Vagina (tissue), 2 donors: ENCODE measurements around the gene EPHA3. TPM values are rescaled to one million over a fixed set of nuclear protein-coding genes. Genes with fewer than 3 reads are reported as not detected.

Experiments
- DNase-seq, 2 donors: peaks; one replicate each; pipeline ENCODE4 v3.0.0-alpha.2; 2017; ENCODE audit errors: extremely low spot score in 2 of 2
- H3K27ac ChIP-seq: fragments of 200-600 bp; sonication (generic); one replicate; pipeline ENCODE4 v1.5.1; 2019
- H3K27me3 ChIP-seq: fragments of 200-600 bp; sonication (generic); one replicate; pipeline ENCODE4 v1.5.1; 2019
- H3K36me3 ChIP-seq, 2 donors: fragments of 200-600 bp; sonication (generic); one replicate each; pipeline ENCODE4 v1.5.1; 2017 to 2019
- H3K4me1 ChIP-seq: fragments of 200-600 bp; sonication (generic); one replicate; pipeline ENCODE4 v1.5.1; 2019
- H3K4me3 ChIP-seq, 2 donors: fragments of 200-600 bp; sonication (generic); 1 replicate in 1 of 2; 2 replicates in 1 of 2; pipeline ENCODE4 v1.5.1; 2016 to 2019
- H3K9me3 ChIP-seq: fragments of 200-600 bp; sonication (generic); one replicate; pipeline ENCODE4 v1.5.1; 2019
- CTCF ChIP-seq, 3 experiments: fragments of 450-650 bp in 2 of 3; fragments of 200-600 bp in 1 of 3; sonication (generic) in 1 of 3; IDR thresholded peaks; one replicate each; pipeline ENCODE4 v1.5.1; 2017 to 2019; ENCODE audit warnings: antibody characterized with exemption in 3 of 3, mild to moderate bottlenecking in 2 of 3, moderate library complexity in 2 of 3
- POLR2A ChIP-seq, 2 donors: fragments of 450-650 bp; IDR thresholded peaks; one replicate each; pipeline ENCODE4 v1.6.1; 2017; ENCODE audit warnings: antibody characterized with exemption in 2 of 2, mild to moderate bottlenecking in 2 of 2, moderate library complexity in 2 of 2
- POLR2AphosphoS5 ChIP-seq, 2 donors: sonication (generic); formaldehyde crosslinking; IDR thresholded peaks; one replicate each; pipeline ENCODE4 v1.9.0; 2017; ENCODE audit warnings: antibody characterized with exemption in 2 of 2, mild to moderate bottlenecking in 2 of 2, low read depth in 1 of 2; ENCODE audit not compliant: insufficient read depth in 1 of 2
- intact Hi-C: fragments of 100-400 bp; cut with DNase I; formaldehyde crosslinking; loops from one replicate; pipeline ENCODE4 v1.15.1; 2023
- total RNA-seq: library from RNA; depleted of rRNA; stranded (reverse); fragments of >200 nt; gene quantifications from one replicate; pipeline ENCODE4 v1.2.3, GENCODE V29; 2016

EPHA3 gene
- total RNA-seq, 1 donor from 2014 or later, result 24.1 TPM

DNA sequence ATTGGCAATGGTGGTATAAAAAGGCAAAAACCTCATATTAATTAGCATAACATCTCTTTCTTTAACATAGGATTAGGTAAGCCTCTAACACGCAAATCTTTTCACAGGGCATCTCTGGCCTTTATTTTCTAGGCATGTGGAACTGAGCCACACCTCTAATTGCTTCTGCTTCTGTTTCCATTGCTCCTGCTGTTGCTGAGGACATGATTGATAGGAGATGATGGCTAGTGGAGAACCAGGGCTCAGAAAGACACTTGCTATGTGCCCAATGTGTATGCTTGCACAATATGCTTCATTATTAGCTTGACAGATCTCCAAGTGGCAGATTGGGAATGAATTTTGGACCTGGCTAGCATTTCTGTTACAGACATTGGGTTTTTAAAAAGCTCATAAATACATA lies 114.5 kb downstream of the EPHA3 start:
- TF ChIP-seq CTCF (IDR thresholded peaks at IDR 0.05) (no peak), POLR2AphosphoS5 (IDR thresholded peaks at IDR 0.05; ENCODE audit: insufficient read depth in 1 of 2, low read depth in 1 of 2) (no peak), POLR2A (IDR thresholded peaks at IDR 0.05) (no peak)
- Histone ChIP-seq H3K27ac (no peak overlapping the region), H3K4me3 (no peak overlapping the region), H3K27me3 (no peaks in the 10 kb centered on the region), H3K9me3 (no peaks in the 10 kb centered on the region), H3K4me1 (no peaks in the 10 kb centered on the region), H3K36me3 (no peaks in the 10 kb centered on the region)
- no peak for DNase-seq
- intact Hi-C loops, result no loop called here

DNA sequence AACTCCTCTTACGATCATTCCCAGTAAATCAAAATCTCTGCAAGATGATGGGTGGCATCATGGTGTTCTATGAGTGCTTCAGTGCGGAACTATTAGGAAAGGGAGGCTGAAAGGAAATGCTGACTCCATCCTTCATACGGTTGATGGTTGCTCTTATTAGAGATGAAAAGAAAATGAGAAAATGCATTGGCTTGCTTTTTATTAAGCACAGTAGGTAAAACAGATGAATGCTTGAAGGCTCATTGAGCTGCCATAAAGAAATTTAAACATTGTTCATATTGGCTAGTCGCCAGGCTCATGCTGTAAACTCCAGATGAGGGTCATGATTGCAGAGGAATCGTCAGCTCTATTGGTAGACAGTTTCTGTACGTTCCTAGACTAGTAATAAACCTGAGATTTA lies 115.8 kb downstream of the EPHA3 start:
- Histone ChIP-seq H3K27me3 (no peaks in the 10 kb centered on the region), H3K36me3 (no peaks in the 10 kb centered on the region), H3K4me1 (peaks cover 6% of the 10 kb centered on the region), H3K4me3 (no peak overlapping the region), H3K27ac (no peak overlapping the region), H3K9me3 (no peaks in the 10 kb centered on the region)
- no peak for DNase-seq
- TF ChIP-seq CTCF (IDR thresholded peaks at IDR 0.05) (no peak), POLR2AphosphoS5 (IDR thresholded peaks at IDR 0.05; ENCODE audit: insufficient read depth in 1 of 2, low read depth in 1 of 2) (no peak), POLR2A (IDR thresholded peaks at IDR 0.05) (no peak)
- intact Hi-C loops, result no loop called here

DNA sequence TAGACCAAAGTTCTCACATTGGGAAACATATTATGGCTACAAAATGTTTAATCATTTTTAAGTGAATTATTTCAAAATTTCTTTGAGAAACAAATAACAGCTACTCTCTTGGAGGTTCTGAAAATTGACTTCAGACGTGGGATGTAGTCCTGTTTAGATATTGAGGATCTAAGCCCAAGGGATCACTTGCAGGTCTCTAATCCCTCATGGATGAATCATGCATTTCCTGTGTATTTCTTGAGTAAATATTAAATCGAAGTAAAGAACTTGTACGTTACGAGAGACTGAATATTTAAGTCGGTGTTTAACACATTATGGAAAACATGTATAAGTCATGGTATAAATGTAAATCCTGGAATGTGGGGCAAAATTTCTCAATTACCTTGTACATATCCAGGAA lies 119.8 kb downstream of the EPHA3 start:
- H3K4me3 ChIP-seq, result no peak overlapping the region
- no peak for DNase-seq
- H3K4me1 ChIP-seq, result peaks cover 11% of the 10 kb centered on the region
- no peak for TF ChIP-seq CTCF (IDR thresholded peaks at IDR 0.05)
- no peak for TF ChIP-seq POLR2AphosphoS5 (IDR thresholded peaks at IDR 0.05; ENCODE audit: insufficient read depth in 1 of 2, low read depth in 1 of 2)
- TF ChIP-seq POLR2A (IDR thresholded peaks at IDR 0.05), result no peak
- no peaks in the 10 kb centered on the region for H3K27me3 ChIP-seq
- H3K27ac ChIP-seq, result no peak overlapping the region
- intact Hi-C loops, result no loop called here
- H3K36me3 ChIP-seq, result no peaks in the 10 kb centered on the region
- no peaks in the 10 kb centered on the region for H3K9me3 ChIP-seq

- TF ChIP-seq CTCF (IDR thresholded peaks at IDR 0.05) (no peak), POLR2AphosphoS5 (IDR thresholded peaks at IDR 0.05; ENCODE audit: insufficient read depth in 1 of 2, low read depth in 1 of 2) (no peak)
- H3K27ac ChIP-seq, result no peak overlapping the region
These were observed 120.2 kb downstream of the EPHA3 start for GRCh38 chr3:89227634-89228033.

DNA sequence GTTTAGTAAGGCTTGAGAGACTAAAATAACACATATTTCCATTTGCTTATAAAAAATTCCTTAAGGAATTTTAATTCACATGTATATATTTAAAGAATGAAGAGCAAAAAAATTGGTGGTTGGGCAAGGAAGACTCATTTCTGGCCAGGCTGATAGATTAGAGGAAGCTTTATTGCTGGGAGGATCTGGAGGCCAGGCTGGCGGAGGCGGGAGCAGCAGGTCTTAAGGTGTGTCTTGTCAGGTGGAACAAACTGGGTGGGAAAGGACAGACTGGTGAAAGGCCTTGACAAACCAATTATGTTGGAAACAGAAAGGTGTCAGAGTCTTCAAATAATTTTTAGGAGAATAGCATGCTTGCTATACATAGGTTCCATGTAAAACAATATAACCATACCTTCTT lies 124.7 kb downstream of the EPHA3 start:
- H3K4me3 ChIP-seq, result no peak overlapping the region
- H3K27me3 ChIP-seq, result no peaks in the 10 kb centered on the region
- H3K27ac ChIP-seq, result no peak overlapping the region
- peaks cover 11% of the 10 kb centered on the region for H3K4me1 ChIP-seq
- intact Hi-C loops, result no loop called here
- no peaks in the 10 kb centered on the region for H3K9me3 ChIP-seq
- TF ChIP-seq CTCF (IDR thresholded peaks at IDR 0.05) (no peak), POLR2A (IDR thresholded peaks at IDR 0.05) (no peak), POLR2AphosphoS5 (IDR thresholded peaks at IDR 0.05; ENCODE audit: insufficient read depth in 1 of 2, low read depth in 1 of 2) (no peak)
- DNase-seq, result no peak
- H3K36me3 ChIP-seq, result no peaks in the 10 kb centered on the region

More at GRCh38 chr3:89227634-89228033, 120.2 kb downstream of the EPHA3 start:
- Histone ChIP-seq H3K4me3 (no peak overlapping the region), H3K4me1 (peaks cover 11% of the 10 kb centered on the region), H3K36me3 (no peaks in the 10 kb centered on the region), H3K27me3 (no peaks in the 10 kb centered on the region), H3K9me3 (no peaks in the 10 kb centered on the region)
- DNase-seq, result no peak
- intact Hi-C loops, result no loop called here
